ENCODE results near the gene PNMT.

GRCh38 chr17:39674179-39674578 lies 5.9 kb downstream of the PNMT start:
- TF ChIP-seq, protein P1, sequence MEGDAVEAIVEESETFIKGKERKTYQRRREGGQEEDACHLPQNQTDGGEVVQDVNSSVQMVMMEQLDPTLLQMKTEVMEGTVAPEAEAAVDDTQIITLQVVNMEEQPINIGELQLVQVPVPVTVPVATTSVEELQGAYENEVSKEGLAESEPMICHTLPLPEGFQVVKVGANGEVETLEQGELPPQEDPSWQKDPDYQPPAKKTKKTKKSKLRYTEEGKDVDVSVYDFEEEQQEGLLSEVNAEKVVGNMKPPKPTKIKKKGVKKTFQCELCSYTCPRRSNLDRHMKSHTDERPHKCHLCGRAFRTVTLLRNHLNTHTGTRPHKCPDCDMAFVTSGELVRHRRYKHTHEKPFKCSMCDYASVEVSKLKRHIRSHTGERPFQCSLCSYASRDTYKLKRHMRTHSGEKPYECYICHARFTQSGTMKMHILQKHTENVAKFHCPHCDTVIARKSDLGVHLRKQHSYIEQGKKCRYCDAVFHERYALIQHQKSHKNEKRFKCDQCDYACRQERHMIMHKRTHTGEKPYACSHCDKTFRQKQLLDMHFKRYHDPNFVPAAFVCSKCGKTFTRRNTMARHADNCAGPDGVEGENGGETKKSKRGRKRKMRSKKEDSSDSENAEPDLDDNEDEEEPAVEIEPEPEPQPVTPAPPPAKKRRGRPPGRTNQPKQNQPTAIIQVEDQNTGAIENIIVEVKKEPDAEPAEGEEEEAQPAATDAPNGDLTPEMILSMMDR (IDR thresholded peaks at IDR 0.05): no peak
- TF ChIP-seq EP300 (IDR thresholded peaks at IDR 0.05): no peak
